ENCODE measurements around the gene DNAJC1.
"Not testable (repeated sequence)": the region's sequence is repeated elsewhere in the genome, so short reads cannot be mapped to it uniquely, and the experiment has no call there.

DNAJC1 gene

DNA sequence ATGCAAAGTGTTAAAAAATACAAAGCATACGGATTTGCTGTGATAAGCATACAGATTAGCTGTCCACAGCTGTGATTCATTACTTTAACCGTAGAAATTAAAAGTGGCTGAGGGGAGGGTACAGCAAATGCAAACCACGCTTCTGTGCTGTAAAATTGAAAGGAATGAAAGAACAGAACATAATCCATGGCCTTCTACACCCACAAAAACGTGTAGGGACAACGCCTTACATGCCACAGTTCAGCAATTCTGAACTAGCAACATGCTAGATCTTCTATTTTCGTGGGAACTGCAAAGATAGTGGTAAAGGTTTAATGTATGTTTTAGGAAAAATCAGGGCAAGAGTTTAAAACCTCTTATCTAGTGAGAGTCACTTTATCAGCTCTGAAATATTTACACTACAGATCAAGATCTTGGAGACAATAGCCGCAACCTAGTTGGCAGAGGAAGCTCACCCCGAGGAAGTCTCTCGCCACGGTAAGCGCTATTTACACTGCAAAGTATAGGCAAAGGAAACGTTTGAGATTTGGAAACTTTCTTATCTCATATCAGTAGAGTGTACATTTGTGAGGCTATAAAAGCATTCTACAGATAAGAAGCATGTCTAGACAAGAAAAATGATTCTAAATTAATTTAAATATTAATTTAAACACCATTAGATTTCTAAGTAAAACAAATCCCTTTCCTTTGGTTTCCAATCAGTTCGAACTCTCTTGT, 275.9 kb downstream of the DNAJC1 start:
- H3K4me1 ChIP-seq (ENCODE audit: control insufficient read depth, insufficient read depth, low read length, unreplicated experiment) = peaks cover 35% of the 10 kb centered on the region
- H3K79me2 ChIP-seq (ENCODE audit: control insufficient read depth, insufficient read depth, low read length, unreplicated experiment) = no peaks in the 10 kb centered on the region
- H2AFZ ChIP-seq (ENCODE audit: low read length, unreplicated experiment) = no peak overlapping the region
- H3K36me3 ChIP-seq (ENCODE audit: insufficient read depth, low read length) = 0 out of 2 replicates have a peak, but pooled peaks cover 8% of the 10 kb centered on the region
- no peak overlapping the region for H3K27ac ChIP-seq (ENCODE audit: low read depth, low read length)
- H3K4me3 ChIP-seq (ENCODE audit: low read depth, low read length) = no peak overlapping the region
- H3K27me3 ChIP-seq (ENCODE audit: insufficient read depth, low read length) = no peaks in the 10 kb centered on the region

DNA sequence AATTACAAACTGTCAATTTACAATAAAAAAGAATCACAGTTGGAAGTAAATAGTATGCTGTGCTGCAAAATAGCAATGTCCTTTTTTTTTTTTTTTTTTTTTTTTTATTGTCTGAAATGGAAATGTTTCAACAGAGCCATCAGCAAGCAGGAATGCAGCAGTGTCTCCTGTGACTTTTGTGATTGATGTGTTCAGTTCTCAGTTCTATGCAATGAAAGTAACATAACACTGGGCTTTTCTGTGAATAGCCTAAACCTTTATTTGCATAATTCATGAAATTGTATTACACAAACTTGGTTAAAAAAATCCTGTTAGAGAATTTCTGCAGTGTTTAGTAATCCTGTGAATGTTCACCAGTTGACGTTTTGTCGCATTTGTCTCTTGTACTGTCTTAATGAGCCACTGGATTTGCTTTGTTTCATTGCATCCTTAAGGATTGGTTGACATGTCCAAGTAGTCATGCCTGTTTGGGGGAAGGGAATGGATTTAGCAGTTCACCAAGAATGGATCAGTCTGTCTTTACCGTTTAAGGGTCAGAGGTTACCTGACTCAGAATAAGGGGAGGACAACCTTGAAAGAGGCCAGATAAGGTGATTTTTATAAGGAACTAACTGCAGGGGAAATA, 276.8 kb downstream of the DNAJC1 start:
- Histone ChIP-seq H3K4me1 (ENCODE audit: control insufficient read depth, insufficient read depth, low read length, unreplicated experiment) (peaks cover 31% of the 10 kb centered on the region), H3K36me3 (ENCODE audit: insufficient read depth, low read length) (0 out of 2 replicates have a peak, but pooled peaks cover 7% of the 10 kb centered on the region), H3K4me3 (ENCODE audit: low read depth, low read length) (no peak overlapping the region), H2AFZ (ENCODE audit: low read length, unreplicated experiment) (no peak overlapping the region), H3K27me3 (ENCODE audit: insufficient read depth, low read length) (no peaks in the 10 kb centered on the region), H3K79me2 (ENCODE audit: control insufficient read depth, insufficient read depth, low read length, unreplicated experiment) (no peaks in the 10 kb centered on the region), H3K27ac (ENCODE audit: low read depth, low read length) (no peak overlapping the region)

DNA sequence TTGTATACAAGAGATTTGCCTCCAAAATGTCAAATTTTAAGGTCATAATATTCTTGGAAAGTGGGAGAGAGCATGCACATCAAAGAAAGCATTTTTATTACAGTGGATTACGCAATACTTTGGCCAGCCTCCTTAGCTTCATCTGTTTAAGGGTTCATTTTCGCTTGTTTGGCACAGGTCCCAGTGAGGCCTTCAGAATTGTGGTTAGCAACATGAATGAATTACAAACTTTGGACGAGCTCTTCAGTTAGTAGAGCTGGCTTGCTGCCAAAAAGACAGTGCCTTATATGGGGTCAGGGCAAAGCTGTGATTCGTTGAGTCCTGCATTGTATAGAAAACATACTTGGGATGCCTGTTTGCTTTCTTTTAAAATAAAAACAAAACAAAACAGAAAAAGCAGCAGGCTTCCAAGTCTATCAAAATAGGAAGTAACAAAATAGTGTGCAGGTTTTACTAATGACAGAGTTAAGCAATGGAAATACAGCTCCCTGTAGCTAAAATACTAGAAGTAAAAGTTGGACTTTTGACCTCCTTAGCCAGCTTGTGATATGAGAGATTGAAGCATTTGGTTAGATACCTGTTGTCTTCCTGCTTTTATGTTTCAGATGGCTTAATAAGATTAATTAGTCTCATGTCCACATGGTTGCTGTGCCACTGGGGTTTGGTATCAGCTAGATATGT, 278.7 kb downstream of the DNAJC1 start:
- peak overlapping the region; percentile 51; the same call in 1 of the 2 replicates for H3K27ac ChIP-seq (ENCODE audit: low read depth, low read length)
- H3K79me2 ChIP-seq (ENCODE audit: control insufficient read depth, insufficient read depth, low read length, unreplicated experiment) = peaks cover 3% of the 10 kb centered on the region
- no peaks in the 10 kb centered on the region for H3K27me3 ChIP-seq (ENCODE audit: insufficient read depth, low read length)
- peaks cover 37% of the 10 kb centered on the region for H3K4me1 ChIP-seq (ENCODE audit: control insufficient read depth, insufficient read depth, low read length, unreplicated experiment)
- H3K4me3 ChIP-seq (ENCODE audit: low read depth, low read length) = peak overlapping the region; percentile 13; the same call in 1 of the 2 replicates
- peaks cover 7% of the 10 kb centered on the region; the same call in 1 of the 2 replicates for H3K36me3 ChIP-seq (ENCODE audit: insufficient read depth, low read length)
- H2AFZ ChIP-seq (ENCODE audit: low read length, unreplicated experiment) = no peak overlapping the region

DNA sequence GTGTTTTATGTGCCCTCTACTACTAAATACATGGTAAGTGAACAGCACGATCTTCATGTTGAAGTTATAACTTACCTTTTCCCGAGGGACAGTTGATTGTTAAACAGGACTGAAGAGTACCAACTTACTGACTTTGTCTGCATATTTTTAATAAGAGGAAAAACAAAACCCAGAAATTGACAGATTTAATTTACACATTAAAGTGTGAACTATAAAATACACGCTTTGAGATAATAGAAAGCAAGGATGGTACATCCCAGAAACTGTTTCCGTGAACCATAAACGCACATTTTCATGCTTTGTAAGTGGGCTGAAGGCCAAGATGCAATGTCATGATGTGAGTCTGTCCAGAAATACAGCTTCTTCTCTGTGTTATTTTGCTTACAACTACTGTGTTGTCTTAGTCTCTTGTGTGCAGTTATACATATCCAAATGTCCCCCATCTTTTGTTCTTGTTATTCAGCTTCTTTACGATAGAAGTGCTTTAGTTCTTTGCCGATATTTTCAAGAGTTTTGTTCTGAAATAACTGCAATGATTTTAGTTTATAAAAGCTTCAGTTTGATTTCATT, 279.4 kb downstream of the DNAJC1 start:
- Histone ChIP-seq H3K27ac (ENCODE audit: low read depth, low read length) (peak overlapping the region; percentile 51; the same call in 1 of the 2 replicates), H3K79me2 (ENCODE audit: control insufficient read depth, insufficient read depth, low read length, unreplicated experiment) (peaks cover 8% of the 10 kb centered on the region), H3K4me3 (ENCODE audit: low read depth, low read length) (peak overlapping the region; percentile 13; the same call in 1 of the 2 replicates), H3K36me3 (ENCODE audit: insufficient read depth, low read length) (peaks cover 12% of the 10 kb centered on the region; the same call in 1 of the 2 replicates), H3K4me1 (ENCODE audit: control insufficient read depth, insufficient read depth, low read length, unreplicated experiment) (peaks cover 37% of the 10 kb centered on the region), H3K27me3 (ENCODE audit: insufficient read depth, low read length) (no peaks in the 10 kb centered on the region), H2AFZ (ENCODE audit: low read length, unreplicated experiment) (no peak overlapping the region)

DNA sequence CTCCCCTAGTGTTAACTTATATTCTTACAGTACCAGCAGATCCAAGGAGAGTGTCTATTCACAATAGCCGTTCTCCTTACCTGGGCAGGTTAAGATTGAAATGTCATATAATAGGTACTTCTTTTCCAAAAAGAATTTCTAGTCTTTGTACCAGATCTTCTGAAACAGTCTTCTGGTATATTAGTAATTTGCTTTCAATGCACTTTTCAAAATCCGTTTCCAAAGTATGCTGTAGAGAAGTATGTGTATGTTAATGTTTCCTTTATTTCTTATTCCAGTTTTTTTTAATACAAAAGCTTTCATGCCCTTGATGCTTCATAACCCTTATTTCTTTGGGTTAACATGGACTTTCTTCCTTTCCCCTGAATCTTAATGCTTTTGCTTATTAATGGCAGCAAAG, 281.3 kb downstream of the DNAJC1 start:
- peaks cover 8% of the 10 kb centered on the region for H3K79me2 ChIP-seq (ENCODE audit: control insufficient read depth, insufficient read depth, low read length, unreplicated experiment)
- no peak overlapping the region for H2AFZ ChIP-seq (ENCODE audit: low read length, unreplicated experiment)
- peaks cover 30% of the 10 kb centered on the region for H3K4me1 ChIP-seq (ENCODE audit: control insufficient read depth, insufficient read depth, low read length, unreplicated experiment)
- H3K36me3 ChIP-seq (ENCODE audit: insufficient read depth, low read length) = peaks cover 12% of the 10 kb centered on the region; the same call in 1 of the 2 replicates
- H3K4me3 ChIP-seq (ENCODE audit: low read depth, low read length) = no peak overlapping the region
- no peaks in the 10 kb centered on the region for H3K27me3 ChIP-seq (ENCODE audit: insufficient read depth, low read length)
- no peak overlapping the region for H3K27ac ChIP-seq (ENCODE audit: low read depth, low read length)

DNA sequence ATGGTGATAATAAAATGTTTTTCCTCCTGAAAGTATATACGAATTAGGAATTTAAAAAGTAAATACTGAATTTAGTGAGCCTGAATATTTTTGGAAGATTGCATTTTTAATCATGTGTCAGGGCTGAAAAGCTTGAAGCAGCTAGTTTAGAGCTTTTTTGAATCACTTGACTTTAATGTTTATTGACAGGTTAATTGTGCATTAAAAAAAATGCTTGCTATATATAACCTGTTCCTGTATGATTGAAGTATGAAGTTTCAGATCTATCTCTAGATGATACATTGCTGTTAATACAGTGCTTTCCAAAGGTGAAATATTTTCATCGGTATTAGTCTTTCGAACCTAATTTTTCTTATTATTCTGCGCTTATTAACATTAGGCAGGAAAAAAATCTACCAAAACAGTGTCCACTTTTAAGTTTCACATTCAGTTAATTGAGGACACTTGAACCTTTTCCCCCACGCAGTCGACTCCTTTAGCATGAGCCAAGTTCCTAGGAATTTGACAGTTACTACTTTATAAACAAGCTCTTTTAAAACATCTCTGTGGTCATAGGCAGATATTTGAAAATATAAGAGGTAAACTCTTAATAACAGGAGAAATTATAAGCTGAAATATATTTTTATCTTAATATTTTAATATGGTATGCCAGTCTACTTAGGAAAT, 282.4 kb downstream of the DNAJC1 start:
- Histone ChIP-seq H3K36me3 (ENCODE audit: insufficient read depth, low read length) (peaks cover 8% of the 10 kb centered on the region; the same call in 1 of the 2 replicates), H3K4me1 (ENCODE audit: control insufficient read depth, insufficient read depth, low read length, unreplicated experiment) (peaks cover 20% of the 10 kb centered on the region), H3K27me3 (ENCODE audit: insufficient read depth, low read length) (no peaks in the 10 kb centered on the region), H3K4me3 (ENCODE audit: low read depth, low read length) (no peak overlapping the region), H3K27ac (ENCODE audit: low read depth, low read length) (no peak overlapping the region), H2AFZ (ENCODE audit: low read length, unreplicated experiment) (no peak overlapping the region), H3K79me2 (ENCODE audit: control insufficient read depth, insufficient read depth, low read length, unreplicated experiment) (peaks cover 8% of the 10 kb centered on the region)

DNA sequence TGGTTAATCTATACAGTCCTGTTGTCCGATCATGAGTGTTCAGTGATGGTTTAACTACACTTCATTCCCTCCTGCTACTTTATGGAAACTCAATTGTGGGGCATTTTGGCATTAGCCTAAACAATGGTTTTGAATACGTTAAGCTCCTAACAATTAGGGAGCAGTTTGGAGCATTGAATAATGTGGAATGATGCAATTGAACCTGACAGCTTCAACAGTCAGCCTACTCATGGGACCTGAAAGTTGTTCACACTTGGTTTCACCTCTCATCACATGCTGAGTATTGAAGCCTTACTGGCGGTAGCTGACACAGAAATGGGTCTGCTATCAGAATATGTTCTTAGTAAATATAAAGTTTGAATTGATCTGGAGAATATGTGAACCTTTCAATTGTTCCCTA, 283.4 kb downstream of the DNAJC1 start:
- no peak overlapping the region for H3K4me3 ChIP-seq (ENCODE audit: low read depth, low read length)
- H3K27ac ChIP-seq (ENCODE audit: low read depth, low read length) = no peak overlapping the region
- H3K36me3 ChIP-seq (ENCODE audit: insufficient read depth, low read length) = peaks cover 16% of the 10 kb centered on the region
- no peak overlapping the region for H2AFZ ChIP-seq (ENCODE audit: low read length, unreplicated experiment)
- H3K79me2 ChIP-seq (ENCODE audit: control insufficient read depth, insufficient read depth, low read length, unreplicated experiment) = peaks cover 8% of the 10 kb centered on the region
- H3K27me3 ChIP-seq (ENCODE audit: insufficient read depth, low read length) = no peaks in the 10 kb centered on the region
- H3K4me1 ChIP-seq (ENCODE audit: control insufficient read depth, insufficient read depth, low read length, unreplicated experiment) = peaks cover 17% of the 10 kb centered on the region

DNA sequence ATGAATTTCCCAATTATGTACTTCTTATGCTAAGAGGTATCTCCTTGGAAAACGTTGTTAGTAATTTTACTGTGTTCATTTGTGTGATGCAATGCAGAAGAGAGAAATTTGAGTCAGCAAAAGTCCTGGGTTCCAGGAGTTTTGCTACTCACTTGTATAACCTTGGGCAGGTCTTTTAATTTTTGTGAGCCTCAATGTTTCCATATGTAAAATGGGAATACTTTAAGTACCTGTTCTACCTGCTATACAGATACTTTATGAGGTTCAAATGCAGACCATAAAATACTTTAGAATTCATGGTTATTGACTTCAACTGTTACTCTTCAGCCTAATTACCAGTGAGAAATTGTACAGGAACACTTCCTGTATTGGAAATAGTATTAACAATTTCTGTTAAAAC, 284.0 kb downstream of the DNAJC1 start:
- peaks cover 13% of the 10 kb centered on the region for H3K4me1 ChIP-seq (ENCODE audit: control insufficient read depth, insufficient read depth, low read length, unreplicated experiment)
- H3K79me2 ChIP-seq (ENCODE audit: control insufficient read depth, insufficient read depth, low read length, unreplicated experiment) = peaks cover 8% of the 10 kb centered on the region
- no peak overlapping the region for H3K4me3 ChIP-seq (ENCODE audit: low read depth, low read length)
- H3K27ac ChIP-seq (ENCODE audit: low read depth, low read length) = no peak overlapping the region
- H2AFZ ChIP-seq (ENCODE audit: low read length, unreplicated experiment) = no peak overlapping the region
- H3K27me3 ChIP-seq (ENCODE audit: insufficient read depth, low read length) = no peaks in the 10 kb centered on the region
- H3K36me3 ChIP-seq (ENCODE audit: insufficient read depth, low read length) = peaks cover 19% of the 10 kb centered on the region

DNA sequence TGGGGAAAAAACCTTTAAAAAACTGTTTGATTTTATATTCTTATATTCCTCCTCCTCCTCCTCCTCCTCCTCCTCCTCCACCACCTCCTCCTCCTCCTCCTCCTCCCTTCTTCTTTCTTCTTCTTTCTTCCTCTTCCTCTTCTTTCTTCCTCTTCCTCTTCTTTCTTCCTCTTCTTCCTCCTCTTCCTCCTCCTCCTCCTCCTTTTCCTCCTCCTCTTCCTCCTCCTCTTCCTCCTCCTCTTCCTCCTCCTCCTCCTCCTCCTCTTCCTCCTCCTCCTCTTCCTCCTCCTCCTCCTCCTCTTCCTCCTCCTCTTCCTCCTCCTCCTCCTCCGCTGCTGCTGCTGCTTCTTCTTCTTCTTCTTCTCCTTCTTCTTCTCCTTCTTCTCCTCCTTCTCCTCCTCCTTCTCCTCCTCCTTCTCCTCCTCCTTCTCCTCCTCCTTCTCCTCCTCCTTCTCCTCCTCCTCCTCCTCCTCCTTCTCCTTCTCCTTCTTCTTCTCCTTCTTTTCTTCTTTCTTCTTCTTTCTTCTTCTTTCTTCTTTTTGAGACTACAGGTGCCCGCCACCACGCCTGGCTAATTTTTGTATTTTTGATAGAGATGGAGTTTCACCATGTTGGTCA, 286.0 kb downstream of the DNAJC1 start:
- H3K79me2 ChIP-seq (ENCODE audit: control insufficient read depth, insufficient read depth, low read length, unreplicated experiment); H3K4me3 ChIP-seq (ENCODE audit: low read depth, low read length); H2AFZ ChIP-seq (ENCODE audit: low read length, unreplicated experiment); H3K27ac ChIP-seq (ENCODE audit: low read depth, low read length); H3K27me3 ChIP-seq (ENCODE audit: insufficient read depth, low read length); H3K4me1 ChIP-seq (ENCODE audit: control insufficient read depth, insufficient read depth, low read length, unreplicated experiment): not testable (repeated sequence)
- H3K36me3 ChIP-seq (ENCODE audit: insufficient read depth, low read length) = peaks cover 25% of the 10 kb centered on the region

Measured in ACC112 (cell line).